ENCODE data around the gene MUC5AC.
"Not testable (repeated sequence)": the region's sequence is repeated elsewhere in the genome, so short reads cannot be mapped to it uniquely, and the experiment has no call there.

The MUC5AC gene

DNA sequence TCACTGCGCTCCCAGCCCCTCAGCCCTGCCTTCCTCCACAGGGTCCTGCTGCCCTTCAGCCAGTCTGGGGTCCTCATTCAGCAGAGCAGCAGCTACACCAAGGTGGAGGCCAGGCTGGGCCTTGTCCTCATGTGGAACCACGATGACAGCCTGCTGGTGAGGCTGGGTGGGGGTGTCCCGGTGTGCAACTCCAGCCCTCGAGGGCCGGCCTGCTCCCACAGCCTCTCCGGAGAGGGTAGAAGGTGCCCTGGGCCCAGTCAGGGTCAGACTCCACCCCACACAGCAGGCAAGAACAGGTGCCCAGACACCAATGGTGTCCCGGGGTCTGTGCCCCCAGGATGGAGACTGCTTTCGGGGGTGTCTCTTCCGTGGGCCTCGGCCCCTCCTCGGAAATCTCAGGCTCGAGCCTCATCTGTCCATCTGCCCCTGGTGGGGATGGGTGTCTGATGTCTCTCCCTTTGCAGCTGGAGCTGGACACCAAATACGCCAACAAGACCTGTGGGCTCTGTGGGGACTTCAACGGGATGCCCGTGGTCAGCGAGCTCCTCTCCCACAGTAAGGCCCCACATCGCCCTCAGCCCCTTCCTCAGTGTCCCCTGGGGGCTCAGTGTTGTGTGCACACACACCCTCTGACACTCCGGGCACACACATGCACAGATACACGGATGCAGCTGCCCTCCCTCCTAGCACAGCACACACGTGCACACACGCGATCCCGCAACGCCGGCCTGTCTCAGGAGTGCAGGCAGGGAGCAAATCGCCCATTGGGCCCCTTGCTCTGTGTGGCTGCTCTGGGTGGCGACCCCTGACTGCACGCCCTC lies 4.9 kb downstream of the MUC5AC start:
- no peak for DNase-seq (ENCODE audit: low read depth)

GRCh38 chr11:1163321-1163910 lies 5.7 kb downstream of the MUC5AC start:
- DNase-seq (ENCODE audit: low read depth): no peak

GRCh38 chr11:1163911-1164735 lies 6.4 kb downstream of the MUC5AC start:
- no peak for DNase-seq (ENCODE audit: low read depth)

DNA sequence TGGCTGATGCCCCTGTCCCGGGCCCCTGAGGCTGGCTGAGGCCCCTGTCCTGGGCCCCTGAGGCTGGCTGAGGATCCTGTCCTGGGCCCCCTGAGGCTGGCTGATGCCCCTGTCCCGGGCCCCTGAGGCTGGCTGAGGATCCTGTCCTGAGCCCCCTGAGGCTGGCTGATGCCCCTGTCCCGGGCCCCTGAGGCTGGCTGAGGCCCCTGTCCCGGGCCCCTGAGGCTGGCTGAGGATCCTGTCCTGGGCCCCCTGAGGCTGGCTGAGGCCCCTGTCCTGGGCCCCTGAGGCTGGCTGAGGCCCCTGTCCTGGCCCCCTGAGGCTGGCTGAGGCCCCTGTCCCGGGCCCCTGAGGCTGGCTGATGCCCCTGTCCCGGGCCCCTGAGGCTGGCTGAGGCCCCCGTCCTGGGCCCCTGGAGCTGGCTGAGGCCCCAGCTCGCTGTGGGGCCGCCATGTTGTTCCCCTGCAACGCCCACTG lies 7.1 kb downstream of the MUC5AC start:
- not testable (repeated sequence) for DNase-seq (ENCODE audit: low read depth)

GRCh38 chr11:1165256-1166041 lies 7.7 kb downstream of the MUC5AC start:
- no peak for DNase-seq (ENCODE audit: low read depth)

DNA sequence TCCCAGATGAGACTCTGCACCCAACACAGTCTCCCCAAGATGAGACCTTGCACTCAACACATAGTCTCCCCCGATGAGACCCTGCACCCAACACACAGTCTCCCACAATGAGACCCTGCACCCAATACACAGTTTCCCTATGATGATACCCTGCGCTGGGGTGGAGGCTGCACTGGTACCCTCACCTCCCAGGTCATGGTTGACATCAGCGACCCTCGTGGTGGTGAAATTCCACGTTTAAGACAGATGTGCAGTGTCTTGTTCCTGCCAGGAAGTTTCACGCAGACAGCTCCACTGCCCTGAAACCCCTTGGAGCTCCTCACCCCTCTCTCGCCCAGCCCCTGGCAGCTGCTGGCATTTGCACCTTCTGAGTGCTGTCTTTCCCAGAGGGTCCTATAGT lies 9.5 kb downstream of the MUC5AC start:
- no peak for DNase-seq (ENCODE audit: low read depth)

GRCh38 chr11:1167751-1168231 lies 10.0 kb downstream of the MUC5AC start:
- DNase-seq (ENCODE audit: low read depth): no peak

DNA sequence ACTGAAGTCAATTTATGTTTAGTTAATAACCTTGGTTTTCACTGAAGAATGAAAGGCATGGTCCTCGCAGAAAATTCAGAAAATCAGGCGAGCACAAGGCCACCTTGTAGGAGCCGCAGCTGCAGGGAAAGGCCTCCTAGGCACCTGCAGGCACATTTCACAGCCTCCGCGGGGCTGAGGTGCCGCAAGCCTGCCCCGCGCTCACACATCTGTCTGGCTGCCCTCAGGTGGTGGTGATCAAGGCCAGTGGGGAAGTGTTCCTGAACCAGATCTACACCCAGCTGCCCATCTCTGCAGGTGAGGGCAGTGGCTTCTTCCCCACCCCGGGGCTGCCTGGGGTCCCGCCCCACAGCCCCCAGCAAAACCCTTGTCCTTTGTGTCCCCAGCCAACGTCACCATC lies 10.5 kb downstream of the MUC5AC start:
- DNase-seq (ENCODE audit: low read depth): no peak

DNA sequence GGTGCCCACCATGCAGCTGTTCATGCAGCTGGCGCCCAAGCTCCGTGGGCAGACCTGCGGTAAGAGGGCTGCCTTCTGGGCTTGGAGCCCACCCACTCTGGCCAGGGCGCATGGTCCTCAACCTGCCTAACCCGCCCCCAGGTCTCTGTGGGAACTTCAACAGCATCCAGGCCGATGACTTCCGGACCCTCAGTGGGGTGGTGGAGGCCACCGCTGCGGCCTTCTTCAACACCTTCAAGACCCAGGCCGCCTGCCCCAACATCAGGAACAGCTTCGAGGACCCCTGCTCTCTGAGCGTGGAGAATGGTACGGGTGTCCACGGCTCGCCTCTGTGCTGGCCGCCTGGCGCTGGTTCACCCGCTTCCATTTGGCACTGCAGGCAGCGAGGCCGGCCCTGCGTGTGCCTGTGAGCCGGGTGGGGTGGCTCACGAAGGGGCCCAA lies 11.0 kb downstream of the MUC5AC start:
- DNase-seq (ENCODE audit: low read depth): no peak

- DNase-seq (ENCODE audit: low read depth): no peak
Measured at GRCh38 chr11:1171223-1171984, 13.7 kb downstream of the MUC5AC start.

DNA sequence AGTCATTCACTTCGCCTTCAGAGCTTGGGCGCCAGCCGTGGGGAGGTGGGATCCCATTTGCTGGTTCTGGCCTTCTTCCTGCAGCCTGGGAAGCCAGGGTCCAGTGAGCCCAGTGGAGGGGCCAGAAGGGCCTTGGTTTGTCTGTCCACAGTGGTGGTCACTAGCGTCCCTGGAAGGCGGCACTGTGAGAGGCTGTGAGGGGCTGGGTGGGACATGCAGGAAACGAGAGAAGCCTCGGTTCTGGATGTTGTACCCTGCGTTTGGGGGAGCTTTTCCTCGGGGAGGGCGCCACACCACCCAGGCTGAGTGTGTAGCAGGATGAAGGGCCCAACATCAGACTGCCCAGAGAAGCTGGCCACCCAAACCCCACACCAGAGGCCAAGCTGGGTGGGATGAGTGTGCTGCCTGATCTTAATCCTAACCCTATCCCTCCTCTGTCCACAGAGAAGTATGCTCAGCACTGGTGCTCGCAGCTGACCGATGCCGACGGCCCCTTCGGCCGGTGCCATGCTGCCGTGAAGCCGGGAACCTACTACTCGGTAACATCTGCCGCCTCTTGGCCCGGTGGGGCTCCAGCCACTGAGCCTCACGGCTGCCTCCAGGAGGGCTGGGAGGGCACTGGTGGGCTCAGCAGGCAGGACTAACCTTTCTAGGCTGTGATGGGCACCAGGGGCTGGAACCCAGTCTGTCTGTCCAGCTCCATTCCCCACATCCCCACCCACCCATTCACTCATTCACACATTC lies 14.4 kb downstream of the MUC5AC start:
- DNase-seq (ENCODE audit: low read depth): no peak

- no peak for DNase-seq (ENCODE audit: low read depth)
Measured at GRCh38 chr11:1172729-1173117, 15.0 kb downstream of the MUC5AC start.

DNA sequence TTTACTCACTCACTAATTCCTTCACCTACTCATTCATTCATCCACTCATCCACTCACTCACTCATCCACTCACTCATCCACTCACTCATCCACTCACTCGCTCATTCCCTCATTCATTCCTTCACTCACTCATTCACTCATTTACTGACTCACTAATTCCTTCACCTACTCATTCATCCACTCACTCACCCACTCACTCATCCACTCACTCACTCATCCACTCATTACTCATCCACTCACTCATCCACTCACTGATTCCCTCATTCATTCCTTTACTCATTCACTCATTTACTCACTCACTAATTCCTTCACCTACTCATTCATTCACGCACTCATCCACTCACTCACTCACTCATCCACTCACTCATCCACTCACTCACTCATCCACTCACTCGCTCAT lies 15.6 kb downstream of the MUC5AC start:
- DNase-seq (ENCODE audit: low read depth): not testable (repeated sequence)

GRCh38 chr11:1174441-1175370 lies 17.0 kb downstream of the MUC5AC start:
- no peak for DNase-seq (ENCODE audit: low read depth)

GRCh38 chr11:1175461-1176223 lies 17.9 kb downstream of the MUC5AC start:
- DNase-seq (ENCODE audit: low read depth): no peak

- no peak for DNase-seq (ENCODE audit: low read depth)
Measured at GRCh38 chr11:1176224-1177019, 18.7 kb downstream of the MUC5AC start.

GRCh38 chr11:1177020-1177770 lies 19.4 kb downstream of the MUC5AC start:
- no peak for DNase-seq (ENCODE audit: low read depth)
